GM21423 (cell line): ENCODE results near the gene FTL.

ENCODE experiments used
- ATAC-seq: cut with Tn5 transposase; IDR thresholded peaks from one replicate; pipeline ENCODE4 v1.9.1; 2021; ENCODE audit warnings: mild to moderate bottlenecking, moderate library complexity; ENCODE audit not compliant: unreplicated experiment

Gene FTL

GRCh38 chr19:48990400-48990799, 25.3 kb downstream of the FTL start:
- no peak for ATAC-seq

DNA sequence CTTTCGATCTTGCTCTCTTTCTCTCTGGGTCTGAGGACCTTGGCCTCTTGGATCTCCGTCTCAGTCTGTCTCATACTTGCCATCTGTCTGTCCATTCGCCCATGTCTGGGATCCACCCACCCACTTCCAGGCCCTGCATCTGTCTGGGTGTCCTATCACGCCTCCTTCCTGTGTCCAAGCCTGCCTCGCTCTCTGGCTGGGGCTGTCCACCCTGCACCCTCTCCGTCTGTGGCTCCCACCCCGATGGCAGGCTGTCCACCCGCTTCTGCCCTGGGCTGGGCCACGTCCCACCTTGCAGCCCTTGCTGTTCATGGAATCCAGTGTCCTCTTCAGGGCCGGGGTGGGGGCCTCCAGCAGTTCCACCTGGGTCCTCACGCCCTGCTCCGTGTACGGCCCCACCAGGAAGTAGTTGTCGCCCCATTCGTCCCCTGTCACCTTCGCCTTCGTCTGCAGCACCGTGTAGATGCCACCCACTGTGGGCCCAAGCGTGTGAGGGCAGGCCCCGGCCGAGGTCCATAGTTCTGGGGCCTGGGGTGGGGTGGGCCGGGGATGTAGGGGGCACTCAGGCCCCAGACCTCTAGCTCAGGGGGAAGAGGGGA, 26.0 kb downstream of the FTL start:
- ATAC-seq: no peak

GRCh38 chr19:48991873-48992580, 26.9 kb downstream of the FTL start:
- ATAC-seq: no peak

DNA sequence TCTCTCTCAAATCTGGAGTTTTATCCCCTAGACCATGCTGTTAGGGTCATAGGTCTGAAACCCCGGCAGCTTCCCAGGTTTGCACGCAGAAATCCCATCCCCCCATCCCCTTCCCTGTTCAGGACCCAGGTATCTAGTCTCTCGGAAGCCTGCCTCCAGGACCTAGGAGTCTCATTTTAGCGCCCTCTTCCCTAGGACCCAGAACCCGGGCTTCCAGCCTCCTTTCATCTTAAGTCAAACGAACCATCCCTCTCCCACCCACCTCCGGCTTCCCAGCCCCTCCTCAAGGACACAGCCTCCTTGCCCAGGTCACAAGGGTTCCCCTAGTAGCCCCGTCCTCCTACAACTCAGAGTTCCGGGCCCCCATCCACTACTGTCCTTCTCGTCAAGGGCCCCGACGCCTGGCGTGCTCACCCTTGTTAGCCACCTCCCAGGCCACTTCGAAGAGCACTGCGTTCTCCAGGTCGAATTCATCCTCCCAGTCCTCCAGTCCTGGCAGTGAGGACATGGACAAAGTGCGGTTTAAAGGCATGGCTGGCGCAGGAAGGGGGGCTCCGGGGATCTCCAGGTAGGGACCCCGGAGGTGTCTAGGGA, 27.6 kb downstream of the FTL start:
- ATAC-seq: no peak

DNA sequence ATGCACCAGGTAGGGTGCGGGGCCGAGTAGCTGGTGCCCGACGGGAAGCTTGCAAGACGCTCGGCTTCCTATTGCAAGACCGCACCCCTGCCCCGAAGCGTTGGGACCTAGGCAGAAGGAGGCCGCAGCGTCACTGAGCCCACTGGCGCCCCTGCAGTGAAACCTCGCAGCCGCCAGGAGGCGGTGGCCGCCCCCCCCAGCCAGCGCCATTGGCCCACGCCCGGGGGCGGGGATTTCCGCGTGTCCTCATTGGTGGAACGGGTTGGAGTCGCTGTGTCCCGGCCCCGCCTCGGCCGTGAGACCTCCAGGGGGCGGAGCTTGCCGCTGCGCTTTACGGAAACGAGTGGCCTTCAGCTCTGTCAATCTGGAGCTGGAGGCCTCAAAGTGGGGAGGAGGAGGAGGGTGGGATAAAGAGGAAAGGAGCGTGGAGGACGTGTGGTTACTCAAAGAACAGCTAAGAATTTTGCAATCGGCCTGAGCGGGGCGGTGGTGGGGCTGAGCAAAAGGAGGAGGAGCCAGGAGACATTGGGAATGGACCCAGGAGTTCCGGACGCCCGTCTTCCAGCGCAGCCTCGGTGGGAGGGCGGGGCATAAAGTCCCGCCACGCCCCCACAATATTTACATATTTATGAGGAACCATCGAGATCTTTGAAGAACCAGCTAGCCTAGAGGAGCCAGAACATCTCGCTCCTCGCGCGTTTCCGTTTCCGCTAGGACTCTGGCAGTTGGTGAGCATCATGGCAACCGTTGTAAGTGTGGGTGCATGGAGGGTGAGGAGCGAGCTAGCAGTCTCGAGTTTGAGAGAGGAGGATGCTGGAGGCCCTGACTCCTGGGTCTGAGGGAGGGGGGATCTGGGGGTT, 28.3 kb downstream of the FTL start, which contains the start of the genes GYS1 and RUVBL2:
Gene GYS1, minus strand, starts transcription at position 135 of the 860 bp plus-strand sequence. CDS start 197 bp downstream, outside the sequence.
Gene RUVBL2, plus strand, starts transcription at position 713 of the 860 bp plus-strand sequence. Its CDS starts 25 bp downstream, at position 738.
- peak; percentile 88 for ATAC-seq

DNA sequence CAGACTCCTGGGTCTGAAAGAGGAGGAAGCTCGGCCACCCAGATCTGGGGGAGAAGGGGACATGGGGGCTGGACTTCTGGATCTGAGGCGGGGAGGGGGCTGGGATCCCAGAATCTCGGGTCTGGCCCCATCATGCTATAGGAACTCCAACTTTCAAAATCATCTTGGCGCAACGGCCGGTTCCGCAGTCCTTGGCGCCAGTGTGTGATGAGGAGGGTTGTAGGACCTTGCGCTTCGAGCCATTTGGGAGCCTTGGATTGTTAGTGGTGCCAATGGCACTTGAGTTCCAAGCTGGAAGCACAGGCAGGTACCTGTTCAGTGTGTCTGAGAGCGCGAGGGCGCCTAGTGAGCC, 28.9 kb downstream of the FTL start:
- ATAC-seq: no peak

- no peak for ATAC-seq
Observed at GRCh38 chr19:48997972-48998371, 32.9 kb downstream of the FTL start.

DNA sequence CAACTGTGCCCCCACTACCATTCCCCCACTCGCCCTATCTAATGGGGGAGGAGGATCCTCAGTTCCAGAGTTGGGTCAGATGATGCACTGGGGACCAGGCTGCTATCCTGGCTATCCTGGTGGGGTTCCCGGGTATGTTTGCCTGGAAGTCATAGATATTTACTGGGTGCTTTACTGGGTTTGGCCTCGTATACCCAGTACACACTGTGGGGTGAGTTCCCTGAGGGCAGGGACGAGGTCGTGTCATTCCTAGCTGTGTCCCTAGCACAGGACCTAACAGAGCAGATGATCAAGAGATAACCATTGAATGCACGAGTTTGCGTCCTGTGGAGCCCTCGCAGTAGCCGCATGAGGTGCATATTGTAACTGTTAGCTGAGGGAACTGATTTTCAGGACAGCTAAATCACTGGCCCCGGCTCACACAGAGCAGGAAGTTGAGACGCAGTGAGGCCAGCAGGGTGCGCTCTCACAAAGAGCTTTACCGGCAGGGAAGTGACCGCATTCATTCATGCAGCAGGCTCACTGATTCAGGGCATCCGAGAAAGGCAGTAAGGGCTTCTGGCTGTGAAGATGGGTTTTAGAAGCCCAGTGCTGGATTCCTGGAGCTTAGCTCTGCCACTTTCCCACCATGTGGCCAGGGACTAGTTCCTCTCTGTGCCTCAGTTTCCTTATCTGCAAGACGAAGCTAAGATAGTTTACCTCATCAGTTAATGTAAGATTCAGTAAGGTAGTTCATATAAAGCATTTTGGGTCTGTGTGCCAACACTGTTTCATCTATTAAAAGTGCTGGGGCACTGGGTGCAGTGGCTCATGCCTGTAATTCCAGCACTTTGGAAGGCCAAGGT, 34.6 kb downstream of the FTL start:
- ATAC-seq: no peak

DNA sequence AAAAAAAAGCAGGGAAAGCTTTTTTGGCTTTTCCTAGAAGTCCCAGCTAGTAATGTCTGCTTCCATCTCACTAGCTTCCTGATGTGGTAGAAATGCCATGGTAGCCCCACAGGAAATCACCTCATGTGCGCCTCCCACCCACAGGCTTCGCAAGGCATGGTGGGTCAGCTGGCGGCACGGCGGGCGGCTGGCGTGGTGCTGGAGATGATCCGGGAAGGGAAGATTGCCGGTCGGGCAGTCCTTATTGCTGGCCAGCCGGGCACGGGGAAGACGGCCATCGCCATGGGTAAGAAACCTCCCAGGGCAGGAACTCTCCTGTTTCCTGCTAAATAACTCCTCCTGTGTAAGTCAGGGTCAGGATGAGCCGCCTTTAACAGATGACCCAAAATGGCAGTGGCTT, 39.0 kb downstream of the FTL start:
- no peak for ATAC-seq

- no peak for ATAC-seq
Observed at GRCh38 chr19:49004964-49005614, 40.0 kb downstream of the FTL start.

DNA sequence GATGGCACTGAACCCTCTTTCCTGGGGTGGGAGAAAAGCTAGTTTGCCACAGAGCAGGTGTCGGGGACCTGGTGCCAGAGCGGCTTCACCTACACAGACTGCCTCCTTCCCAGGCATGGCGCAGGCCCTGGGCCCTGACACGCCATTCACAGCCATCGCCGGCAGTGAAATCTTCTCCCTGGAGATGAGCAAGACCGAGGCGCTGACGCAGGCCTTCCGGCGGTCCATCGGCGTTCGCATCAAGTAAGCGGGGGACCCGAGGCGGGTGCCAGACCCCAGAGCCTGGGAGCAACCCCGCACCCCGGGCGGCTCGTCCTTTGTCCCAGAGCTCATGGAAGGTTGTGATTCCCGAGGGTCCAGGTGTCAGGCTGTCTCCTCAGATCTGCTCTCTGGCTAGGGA, 41.8 kb downstream of the FTL start:
- no peak for ATAC-seq

DNA sequence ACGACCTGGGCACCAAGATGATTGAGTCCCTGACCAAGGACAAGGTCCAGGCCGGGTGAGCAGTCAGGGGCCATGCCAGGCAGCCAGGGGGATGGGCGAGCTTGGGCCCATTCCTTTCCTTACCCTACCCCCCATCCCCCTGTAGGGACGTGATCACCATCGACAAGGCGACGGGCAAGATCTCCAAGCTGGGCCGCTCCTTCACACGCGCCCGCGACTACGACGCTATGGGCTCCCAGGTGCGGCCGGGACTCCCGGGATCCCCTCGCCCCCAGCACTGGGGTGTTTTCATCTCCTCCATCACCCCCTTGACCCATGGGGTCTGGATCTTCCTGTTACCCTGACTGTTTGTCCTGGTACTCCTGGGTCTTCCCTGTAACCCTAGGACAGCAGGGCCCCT, 44.7 kb downstream of the FTL start:
- ATAC-seq: no peak

DNA sequence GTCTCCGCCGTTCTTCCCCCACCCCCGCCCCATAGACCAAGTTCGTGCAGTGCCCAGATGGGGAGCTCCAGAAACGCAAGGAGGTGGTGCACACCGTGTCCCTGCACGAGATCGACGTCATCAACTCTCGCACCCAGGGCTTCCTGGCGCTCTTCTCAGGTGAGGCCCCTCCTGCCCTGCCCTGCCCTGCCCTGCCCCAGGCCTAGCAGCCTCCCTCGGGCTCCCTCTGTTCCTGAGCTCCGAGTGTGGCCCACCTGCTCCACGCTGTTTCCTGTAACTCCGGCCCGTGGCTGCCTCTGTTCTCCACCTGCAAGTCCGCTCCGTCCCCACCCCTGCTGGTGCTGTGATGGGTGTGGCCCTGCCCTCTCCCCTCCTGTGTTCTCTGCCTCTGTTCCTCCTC, 45.3 kb downstream of the FTL start:
- ATAC-seq: no peak

DNA sequence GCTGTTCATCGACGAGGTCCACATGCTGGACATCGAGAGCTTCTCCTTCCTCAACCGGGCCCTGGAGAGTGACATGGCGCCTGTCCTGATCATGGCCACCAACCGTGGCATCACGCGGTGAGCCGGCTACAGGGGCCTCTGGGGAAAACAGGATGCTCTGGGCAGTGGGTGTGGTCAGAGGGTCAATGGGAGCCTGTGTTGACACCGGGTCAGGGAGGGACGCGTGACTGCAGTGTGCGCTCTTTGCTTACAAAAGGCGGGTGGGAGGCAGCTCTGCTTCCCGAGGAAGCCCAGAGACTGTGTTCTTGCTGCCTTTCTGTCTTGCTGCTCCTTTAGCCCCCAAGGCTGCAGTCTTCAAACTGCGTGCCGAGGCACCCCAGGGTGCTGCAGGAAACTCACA, 46.1 kb downstream of the FTL start:
- no peak for ATAC-seq

- no peak for ATAC-seq
Observed at GRCh38 chr19:49014123-49014869, 49.2 kb downstream of the FTL start.

- ATAC-seq: no peak
Observed at GRCh38 chr19:49014870-49015255, 49.8 kb downstream of the FTL start.

GRCh38 chr19:49016067-49016839, 51.1 kb downstream of the FTL start:
- ATAC-seq: no peak
